ENCODE results near the gene AGER. TPM values are rescaled to one million over a fixed set of nuclear protein-coding genes. Genes with fewer than 3 reads are reported as not detected.
"Not testable (repeated sequence)": the region's sequence is repeated elsewhere in the genome, so short reads cannot be mapped to it uniquely, and the experiment has no call there.

AGER gene
- total RNA-seq, 1 donor from 2014 or later: 2.9 TPM

- not testable (repeated sequence) for DNase-seq (ENCODE audit: low spot score)
Measured at GRCh38 chr6:32186151-32186840, 2.2 kb upstream of the AGER start.

GRCh38 chr6:32185681-32186131 is 1.7 kb upstream of the AGER start:
- peak; percentile 93 for DNase-seq (ENCODE audit: low spot score)

DNA sequence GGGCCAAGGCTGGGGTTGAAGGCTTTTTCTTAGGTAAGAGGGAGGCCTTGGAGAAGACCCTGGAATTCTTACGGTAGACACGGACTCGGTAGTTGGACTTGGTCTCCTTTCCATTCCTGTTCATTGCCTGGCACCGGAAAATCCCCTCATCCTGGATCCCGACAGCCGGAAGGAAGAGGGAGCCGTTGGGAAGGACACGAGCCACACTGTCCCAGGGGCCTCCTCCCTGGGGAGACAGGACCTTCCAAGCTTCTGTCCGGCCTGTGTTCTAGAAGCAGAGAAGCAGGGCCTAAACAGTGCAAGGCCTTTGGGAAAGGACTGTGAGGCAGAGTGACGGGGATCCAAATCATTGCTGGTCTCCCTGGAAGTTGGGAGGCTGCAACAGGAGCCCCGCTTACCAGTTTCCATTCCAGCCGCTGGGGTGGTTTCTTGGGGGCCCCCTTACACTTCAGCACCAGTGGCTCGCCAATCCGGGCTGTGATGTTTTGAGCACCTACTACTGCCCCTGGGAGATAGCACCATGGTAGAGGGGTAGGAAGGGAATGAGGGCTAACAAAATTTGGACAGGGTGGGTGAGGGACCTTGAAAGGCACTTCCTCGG is 470 bp downstream of the AGER start:
- no peak for DNase-seq (ENCODE audit: low spot score)

- no peak for DNase-seq (ENCODE audit: low spot score)
Measured at GRCh38 chr6:32183030-32183429, 1.0 kb downstream of the AGER start.

DNA sequence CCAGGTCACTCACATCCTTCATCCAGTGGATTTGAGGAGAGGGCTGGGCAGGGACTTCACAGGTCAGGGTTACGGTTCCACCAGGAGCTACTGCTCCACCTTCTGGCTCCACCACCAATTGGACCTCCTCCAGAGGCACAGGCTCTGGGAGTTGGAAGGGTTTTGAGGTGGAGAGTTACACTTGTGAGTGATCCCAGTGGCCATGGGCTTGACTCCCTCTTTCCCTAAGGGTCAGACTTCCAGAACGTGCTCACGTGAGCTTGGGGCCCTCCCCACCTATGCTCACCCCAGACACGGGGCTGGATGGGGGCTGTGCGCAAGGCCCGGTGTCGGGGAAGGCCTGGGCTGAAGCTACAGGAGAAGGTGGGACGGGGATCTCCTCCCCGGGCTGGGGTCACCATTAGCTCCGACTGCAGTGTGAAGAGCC is 1.5 kb downstream of the AGER start:
- DNase-seq (ENCODE audit: low spot score): no peak

DNA sequence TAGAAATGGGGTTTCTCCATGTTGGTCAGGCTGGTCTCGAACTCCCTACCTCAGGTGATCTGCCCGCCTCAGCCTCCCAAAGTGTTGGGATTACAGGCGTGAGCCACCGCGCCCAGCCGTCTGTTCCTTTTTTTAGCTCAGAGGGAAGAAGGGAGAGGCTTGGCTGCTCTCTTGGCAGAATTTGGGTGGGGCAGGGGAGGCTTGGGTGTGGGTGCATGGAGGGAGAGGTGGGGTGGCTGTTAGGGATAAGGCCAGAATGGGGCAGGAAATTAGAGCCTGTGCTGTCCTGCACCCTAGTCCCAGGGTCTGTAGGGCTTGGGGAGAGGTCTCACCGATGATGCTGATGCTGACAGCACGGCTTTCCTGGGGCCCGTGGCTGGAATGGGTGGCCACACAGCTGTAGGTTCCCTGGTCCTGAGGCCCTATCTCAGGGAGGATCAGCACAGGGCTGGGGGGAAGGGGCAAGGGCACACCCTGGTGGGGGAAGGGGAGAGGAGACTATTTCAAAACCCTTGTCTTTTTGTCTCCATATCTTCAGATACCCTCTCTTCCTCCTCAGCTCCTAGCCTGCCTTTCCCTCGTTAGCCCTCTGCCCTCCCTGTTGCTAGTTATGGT is 2.0 kb downstream of the AGER start:
- no peak for DNase-seq (ENCODE audit: low spot score)

DNA sequence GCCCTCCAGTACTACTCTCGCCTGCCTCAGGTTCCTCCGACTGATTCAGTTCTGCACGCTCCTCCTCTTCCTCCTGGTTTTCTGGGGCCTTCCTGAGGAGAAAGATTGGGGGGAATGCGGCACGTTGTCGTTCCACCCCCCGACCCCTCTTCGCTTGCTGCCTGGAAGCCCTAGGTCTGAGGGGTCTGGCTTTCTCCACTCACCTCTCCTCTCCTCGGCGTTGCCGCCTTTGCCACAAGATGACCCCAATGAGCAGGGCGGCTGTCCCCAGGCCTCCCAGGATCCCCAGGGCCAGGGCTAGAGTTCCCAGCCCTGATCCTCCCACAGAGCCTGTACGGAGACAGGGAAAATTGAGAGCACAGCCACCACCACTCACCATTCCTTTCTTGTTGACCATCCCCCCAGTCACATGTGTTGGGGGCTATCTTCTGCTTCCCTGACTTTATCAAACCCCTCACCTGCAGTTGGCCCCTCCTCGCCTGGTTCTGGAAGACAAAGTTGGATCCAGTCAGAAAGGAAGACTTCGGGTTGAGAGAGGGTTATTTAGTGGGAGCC is 2.8 kb downstream of the AGER start:
- DNase-seq (ENCODE audit: low spot score): no peak

GRCh38 chr6:32179766-32180405 is 4.2 kb downstream of the AGER start:
- DNase-seq (ENCODE audit: low spot score): no peak

DNA sequence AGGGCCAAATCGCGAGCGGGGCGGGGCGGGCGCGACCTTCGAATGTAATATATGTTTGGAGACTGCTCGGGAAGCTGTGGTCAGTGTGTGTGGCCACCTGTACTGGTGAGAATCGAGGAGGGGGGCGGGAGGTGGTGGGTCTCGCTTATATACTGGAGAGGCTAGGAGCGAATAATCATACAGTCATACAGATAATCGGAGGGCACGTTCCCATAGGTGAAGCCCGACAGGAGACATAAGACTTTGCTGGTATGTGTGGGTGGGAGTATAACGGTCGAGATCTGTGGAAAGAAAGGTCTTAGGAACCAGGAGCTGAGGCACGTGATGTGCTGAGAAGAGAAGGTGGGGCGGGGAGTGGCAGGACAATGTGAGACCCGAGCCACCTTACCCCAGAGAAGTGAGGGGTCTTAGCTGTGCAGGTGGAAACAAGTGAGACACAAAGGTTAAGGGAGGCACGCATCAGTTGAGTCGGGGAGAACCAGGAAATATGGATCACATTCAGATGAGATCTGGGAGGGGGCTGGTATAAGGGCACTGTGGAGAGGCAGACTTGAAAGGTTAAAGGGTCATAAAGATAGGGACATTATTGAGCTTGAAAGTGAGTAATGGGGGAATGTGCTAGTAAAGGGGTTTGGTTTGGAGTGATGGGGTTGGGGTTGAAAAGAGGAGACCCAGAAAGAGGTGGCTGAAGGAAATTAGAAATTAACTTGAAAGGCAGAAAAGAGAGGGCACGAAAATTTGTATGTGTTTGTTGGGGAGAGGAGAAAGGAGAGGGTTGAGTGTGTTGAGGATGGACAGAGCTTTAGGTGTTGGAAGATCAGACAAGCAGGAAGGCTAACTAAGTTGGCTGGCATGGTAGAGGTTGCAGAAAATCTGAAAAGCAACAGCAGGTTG is 5.3 kb downstream of the AGER start:
- DNase-seq (ENCODE audit: low spot score): peak; percentile 33

DNA sequence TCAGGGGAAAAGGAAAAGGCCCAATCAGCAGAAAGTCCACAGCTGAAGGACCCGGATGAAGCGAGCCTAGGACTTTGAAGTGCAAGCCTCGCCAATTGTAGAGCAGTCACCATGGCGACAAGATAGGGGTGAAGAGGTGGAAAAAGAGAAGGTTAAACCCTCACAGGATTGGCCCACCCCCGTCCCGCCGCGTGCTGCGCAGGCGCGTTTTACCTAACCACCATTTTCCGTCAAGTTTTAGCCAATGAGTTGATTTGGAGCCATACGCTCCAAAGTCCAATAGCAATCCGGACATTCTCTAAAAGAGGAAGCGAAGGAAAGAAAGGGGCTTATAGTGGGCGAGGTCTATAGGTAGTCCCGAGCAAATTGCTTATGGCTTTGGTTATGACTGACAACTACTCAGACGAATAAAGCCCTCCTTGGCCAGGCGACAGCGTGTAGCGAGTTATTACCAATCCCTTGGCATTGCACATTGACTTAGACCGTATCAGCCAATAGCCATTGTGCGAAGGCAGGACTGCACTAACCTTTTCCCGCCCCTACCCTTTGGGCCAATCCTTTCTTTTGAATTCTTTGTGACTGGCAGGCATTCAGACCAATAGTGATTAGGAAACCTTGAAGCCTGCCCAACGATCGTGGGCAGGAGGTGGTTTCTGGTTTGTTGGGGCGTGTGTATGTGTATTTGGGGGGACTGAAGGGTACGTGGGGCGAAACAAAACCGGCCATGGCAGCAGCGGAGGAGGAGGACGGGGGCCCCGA is 6.1 kb downstream of the AGER start, which contains the start of gene RNF5:
Gene RNF5, plus strand, starts transcription at position 618 of the 759 bp plus-strand sequence. Its CDS starts 107 bp downstream, at position 725.
- DNase-seq (ENCODE audit: low spot score): peak; percentile 100

GRCh38 chr6:32177183-32177787 is 6.8 kb downstream of the AGER start:
- DNase-seq (ENCODE audit: low spot score): no peak

DNA sequence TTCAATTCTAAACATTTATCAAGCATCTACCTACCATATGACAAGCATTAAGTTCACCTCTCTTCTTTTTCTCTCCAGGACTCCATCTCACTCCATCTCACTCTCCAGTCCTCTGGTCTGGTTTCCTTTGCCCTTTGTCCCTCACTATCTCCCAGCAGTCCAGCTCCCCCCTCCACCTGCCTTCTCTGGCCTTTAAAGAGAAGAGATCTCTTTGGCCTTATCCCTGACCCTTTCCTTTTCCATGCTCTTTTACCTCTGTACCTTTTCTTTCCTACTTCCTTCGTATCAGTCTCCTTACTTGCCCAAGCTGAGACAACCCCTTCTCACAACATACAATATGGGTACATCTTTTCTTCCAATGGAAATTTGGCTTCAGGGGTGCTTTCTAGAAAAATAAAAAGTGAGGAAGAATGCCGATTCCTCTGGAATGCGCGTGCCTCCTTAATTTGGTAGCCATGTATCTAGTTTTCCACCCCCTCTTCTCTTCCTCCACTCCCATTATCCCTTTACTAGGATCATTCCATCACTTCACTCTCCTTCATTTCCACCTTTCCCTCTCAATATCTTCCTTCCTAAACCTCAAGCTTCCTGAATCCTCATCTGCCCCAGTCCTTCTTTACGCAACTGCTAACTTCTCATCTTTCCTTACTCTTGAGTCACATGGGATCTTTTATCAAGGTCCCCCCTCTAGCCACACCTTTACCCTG is 7.4 kb downstream of the AGER start:
- DNase-seq (ENCODE audit: low spot score): no peak

- DNase-seq (ENCODE audit: low spot score): peak; percentile 98
Measured at GRCh38 chr6:32175711-32176475, 8.2 kb downstream of the AGER start, which contains the start of gene AGPAT1. Gene AGPAT1, minus strand, starts transcription at chr6:32176084. Its CDS starts 4,588 bp downstream, at chr6:32171496.

DNA sequence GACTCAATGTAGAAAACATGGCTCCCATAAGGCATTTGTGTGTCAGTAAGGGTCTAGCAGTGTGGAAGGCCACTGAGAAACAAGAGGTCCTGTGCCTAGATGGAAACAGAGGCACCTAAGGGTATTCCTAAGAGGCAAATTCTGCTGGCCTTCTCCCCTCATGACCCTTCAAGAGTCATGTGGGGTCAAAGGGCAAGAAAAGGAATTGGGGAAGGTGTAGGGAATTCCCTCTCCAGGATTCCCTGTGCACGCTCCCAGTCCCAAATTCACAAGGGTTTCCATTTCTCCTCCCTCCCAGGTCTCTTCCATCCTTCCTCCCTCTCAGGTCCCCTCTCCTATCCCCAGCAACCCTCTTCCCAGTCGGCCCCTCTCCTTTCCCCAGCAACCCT is 8.7 kb downstream of the AGER start:
- DNase-seq (ENCODE audit: low spot score): no peak

- no peak for DNase-seq (ENCODE audit: low spot score)
Measured at GRCh38 chr6:32174416-32174815, 9.6 kb downstream of the AGER start.

DNA sequence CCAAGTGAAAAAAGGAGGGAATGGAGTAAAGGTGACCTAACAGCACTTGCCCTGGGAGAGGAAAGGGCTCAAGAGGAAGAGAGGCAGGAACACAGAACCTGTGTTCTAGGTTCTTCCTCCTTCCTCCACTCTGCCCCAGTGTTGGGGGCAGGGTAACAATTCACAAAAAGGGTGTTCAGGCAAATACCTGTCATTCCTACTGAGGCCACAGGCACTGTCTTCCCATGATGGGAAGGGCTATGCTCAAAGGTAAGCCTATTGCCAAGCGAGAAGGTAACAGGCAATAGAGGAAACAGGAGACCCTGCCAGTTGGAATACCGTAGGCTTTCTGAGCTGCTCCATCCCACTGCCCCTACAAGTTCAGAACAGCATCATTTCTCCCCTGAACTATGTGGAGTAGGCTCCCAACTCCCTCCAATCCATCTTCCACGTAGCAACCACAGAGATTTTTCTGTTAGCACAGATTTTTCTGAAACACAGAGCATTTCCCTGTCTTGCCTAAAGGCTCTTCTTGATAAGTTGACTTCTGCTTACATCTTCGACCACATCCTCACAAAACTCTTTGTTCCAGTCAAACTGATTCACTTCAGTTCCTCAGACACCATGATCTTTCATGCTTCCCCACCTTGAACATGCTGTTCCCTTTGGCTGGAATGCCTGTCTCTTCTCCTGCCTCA is 10.9 kb downstream of the AGER start:
- no peak for DNase-seq (ENCODE audit: low spot score)

- no peak for DNase-seq (ENCODE audit: low spot score)
Measured at GRCh38 chr6:32171234-32171633, 12.8 kb downstream of the AGER start.

DNA sequence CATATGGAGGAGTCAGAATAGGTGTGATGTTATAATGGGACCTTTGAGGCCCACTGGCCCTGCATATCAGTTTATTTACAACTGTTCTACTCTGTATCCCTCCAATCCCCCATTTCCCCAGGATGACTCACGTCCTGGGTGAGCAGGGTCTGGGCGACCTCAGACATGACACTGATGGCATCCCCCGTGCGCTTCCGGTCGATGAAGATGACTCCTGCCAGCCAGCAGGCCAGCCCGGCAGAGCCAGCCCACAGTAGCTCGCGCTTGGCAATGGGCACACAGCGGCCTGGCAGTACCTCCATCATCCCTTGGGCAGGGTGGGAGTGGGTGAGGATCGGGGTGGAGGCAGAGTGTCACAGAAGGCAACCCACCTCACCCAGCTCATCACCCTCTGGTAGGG is 13.8 kb downstream of the AGER start:
- DNase-seq (ENCODE audit: low spot score): no peak

Measured in umbilical cord (tissue), 2 donors.